DND-41 (cell line): ENCODE measurements around the gene CDYL2.

Experiments
- ATAC-seq: fragments of 200-7000 bp; cut with Tn5 transposase; 3 replicates; pipeline ENCODE4 v1.9.1; 2021; ENCODE audit warnings: low read depth; ENCODE audit not compliant: insufficient read depth
- DNase-seq: peaks from one replicate; pipeline ENCODE4 v3.0.0-alpha.2; 2020
- H2AFZ ChIP-seq: 2 replicates; pipeline ENCODE4 v1.6.0; 2012; ENCODE audit warnings: low read depth, low read length
- H3K27ac ChIP-seq: 2 replicates; pipeline ENCODE4 v1.5.1; 2012; ENCODE audit warnings: low read length, inconsistent platforms
- H3K27me3 ChIP-seq: fragments of 200-600 bp; sonication (generic); 2 replicates; pipeline ENCODE4 v1.6.0; 2012; ENCODE audit warnings: low read length, mild to moderate bottlenecking, inconsistent platforms; ENCODE audit not compliant: insufficient read depth, poor library complexity
- H3K36me3 ChIP-seq: 2 replicates; pipeline ENCODE4 v1.5.1; 2012; ENCODE audit warnings: low read length, inconsistent platforms; ENCODE audit not compliant: insufficient read depth
- H3K4me1 ChIP-seq: 2 replicates; pipeline ENCODE4 v1.5.1; 2012; ENCODE audit warnings: mild to moderate bottlenecking, low read length; ENCODE audit not compliant: insufficient read depth
- H3K4me2 ChIP-seq: 2 replicates; pipeline ENCODE4 v1.6.0; 2012; ENCODE audit warnings: mild to moderate bottlenecking, moderate library complexity, low read length, inconsistent platforms; ENCODE audit not compliant: insufficient read depth
- H3K4me3 ChIP-seq, 2 experiments: fragments of 200-600 bp in 1 of 2; shearing (Covaris generic) in 1 of 2; 2 replicates each; pipeline ENCODE4 v1.5.1; 2012 to 2016; ENCODE audit warnings: inconsistent platforms in 2 of 2, low read length in 2 of 2, mild to moderate bottlenecking in 2 of 2, low read depth in 1 of 2, moderate library complexity in 1 of 2
- H3K79me2 ChIP-seq: 2 replicates; pipeline ENCODE4 v1.6.0; 2012; ENCODE audit warnings: low read length, inconsistent platforms; ENCODE audit not compliant: insufficient read depth
- H3K9ac ChIP-seq: 2 replicates; pipeline ENCODE4 v1.6.0; 2012; ENCODE audit warnings: low read depth, mild to moderate bottlenecking, inconsistent platforms, low read length, moderate library complexity
- H3K9me3 ChIP-seq: 2 replicates; pipeline ENCODE4 v1.5.1; 2012; ENCODE audit warnings: low read length, moderate library complexity, mild to moderate bottlenecking, inconsistent platforms; ENCODE audit not compliant: insufficient read depth, severe bottlenecking
- H4K20me1 ChIP-seq: 2 replicates; pipeline ENCODE4 v1.6.0; 2012; ENCODE audit warnings: low read length; ENCODE audit not compliant: insufficient read depth
- CTCF ChIP-seq: IDR thresholded peaks from 2 replicates; pipeline ENCODE4 v1.5.1; 2012; ENCODE audit warnings: borderline replicate concordance, low read length, moderate library complexity, mild to moderate bottlenecking; ENCODE audit not compliant: poor library complexity, severe bottlenecking; ENCODE audit errors: extremely low read depth
- EZH2 ChIP-seq: IDR thresholded peaks from 3 replicates; pipeline ENCODE4 v1.6.1; 2012; ENCODE audit warnings: borderline replicate concordance, low read depth, mild to moderate bottlenecking, moderate library complexity, low read length, inconsistent platforms; ENCODE audit not compliant: severe bottlenecking

CDYL2 gene

GRCh38 chr16:80587071-80587470 lies 217.3 kb downstream of the CDYL2 start:
- Histone ChIP-seq H2AFZ (no peak overlapping the region), H3K9ac (no peak overlapping the region), H3K4me1 (peaks cover 13% of the 10 kb centered on the region), H3K27me3 (peaks cover 13% of the 10 kb centered on the region), H3K4me3 (no peak overlapping the region), H3K4me2 (no peak overlapping the region), H4K20me1 (0 out of 2 replicates have a peak, but pooled peaks cover 8% of the 10 kb centered on the region), H3K36me3 (no peaks in the 10 kb centered on the region), H3K9me3 (no peaks in the 10 kb centered on the region), H3K27ac (no peak overlapping the region), H3K79me2 (no peaks in the 10 kb centered on the region)
- DNase-seq (no peak), ATAC-seq (no peak)
- no peak for TF ChIP-seq CTCF
- no peak for TF ChIP-seq EZH2

DNA sequence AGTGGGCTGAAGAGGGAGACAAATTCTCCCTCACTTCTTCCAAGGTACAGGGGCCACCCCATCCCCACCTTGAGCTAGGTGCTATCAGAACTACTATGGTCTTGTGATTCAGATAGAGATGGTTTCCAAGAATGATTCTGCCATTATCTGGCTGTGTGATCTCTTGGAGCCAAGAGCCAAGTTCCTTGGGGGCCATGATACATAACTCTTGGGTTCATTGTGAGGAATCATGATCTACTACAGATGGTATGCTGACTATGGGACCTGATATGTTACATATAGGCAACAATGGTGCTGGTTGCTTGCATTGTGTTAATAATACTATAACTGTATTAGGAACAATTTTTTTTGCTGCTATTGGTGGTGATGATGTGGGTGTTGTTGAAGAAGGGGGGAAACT lies 217.9 kb downstream of the CDYL2 start:
- H3K36me3 ChIP-seq, result no peaks in the 10 kb centered on the region
- no peak for DNase-seq
- peaks cover 16% of the 10 kb centered on the region for H3K27me3 ChIP-seq
- H3K27ac ChIP-seq, result no peak overlapping the region
- TF ChIP-seq CTCF (no peak), EZH2 (no peak)
- H3K9me3 ChIP-seq, result no peaks in the 10 kb centered on the region
- H3K79me2 ChIP-seq, result no peaks in the 10 kb centered on the region
- H4K20me1 ChIP-seq, result 0 out of 2 replicates have a peak, but pooled peaks cover 3% of the 10 kb centered on the region
- no peak for ATAC-seq
- no peak overlapping the region for H3K4me2 ChIP-seq
- no peak overlapping the region for H3K9ac ChIP-seq
- H3K4me3 ChIP-seq, result no peak overlapping the region
- H2AFZ ChIP-seq, result no peak overlapping the region
- H3K4me1 ChIP-seq, result peaks cover 7% of the 10 kb centered on the region

- Histone ChIP-seq H3K27ac (no peak overlapping the region), H3K4me2 (no peak overlapping the region), H3K79me2 (no peaks in the 10 kb centered on the region), H3K9me3 (no peaks in the 10 kb centered on the region), H3K4me1 (peaks cover under 1% of the 10 kb centered on the region; the same call in 1 of the 2 replicates), H3K4me3 (no peak overlapping the region), H4K20me1 (no peaks in the 10 kb centered on the region), H2AFZ (no peak overlapping the region), H3K9ac (no peak overlapping the region), H3K27me3 (peaks cover 17% of the 10 kb centered on the region), H3K36me3 (no peaks in the 10 kb centered on the region)
- ATAC-seq, result no peak
- TF ChIP-seq EZH2 (no peak), CTCF (no peak)
- no peak for DNase-seq
These were observed 218.6 kb downstream of the CDYL2 start for GRCh38 chr16:80585764-80586163.

GRCh38 chr16:80583466-80583865 lies 220.9 kb downstream of the CDYL2 start:
- Histone ChIP-seq H4K20me1 (no peaks in the 10 kb centered on the region), H2AFZ (no peak overlapping the region), H3K4me2 (no peak overlapping the region), H3K79me2 (no peaks in the 10 kb centered on the region), H3K4me3 (no peak overlapping the region), H3K4me1 (no peaks in the 10 kb centered on the region), H3K9ac (no peak overlapping the region), H3K27me3 (peaks cover 12% of the 10 kb centered on the region), H3K36me3 (no peaks in the 10 kb centered on the region), H3K27ac (no peak overlapping the region), H3K9me3 (no peaks in the 10 kb centered on the region)
- DNase-seq, result no peak
- TF ChIP-seq CTCF (no peak), EZH2 (no peak)
- no peak for ATAC-seq
